WTC11 (cell line): ENCODE measurements around the gene GNG14.

Source experiments
- ATF1 ChIP-seq: sonication (generic); formaldehyde crosslinking; IDR thresholded peaks from 2 replicates; pipeline ENCODE4 v1.8.1; 2023; ENCODE audit warnings: mild to moderate bottlenecking, moderate library complexity, missing genetic modification reagents
- CBFB ChIP-seq: sonication (generic); formaldehyde crosslinking; IDR thresholded peaks from 2 replicates; pipeline ENCODE4 v1.8.1; 2022; ENCODE audit warnings: mild to moderate bottlenecking, low read depth, missing genetic modification reagents
- CTCF ChIP-seq: fragments of 200-600 bp; IDR thresholded peaks from 2 replicates; pipeline ENCODE4 v1.8.0; 2022; ENCODE audit warnings: antibody characterized with exemption
- ESRRA ChIP-seq: sonication (generic); formaldehyde crosslinking; IDR thresholded peaks from 2 replicates; pipeline ENCODE4 v1.8.1; 2022; ENCODE audit warnings: mild to moderate bottlenecking, missing genetic modification reagents, borderline replicate concordance
- GABPB1 ChIP-seq: sonication (generic); formaldehyde crosslinking; IDR thresholded peaks from 2 replicates; pipeline ENCODE4 v1.8.1; 2023; ENCODE audit warnings: mild to moderate bottlenecking, missing genetic modification reagents
- HMGA2 ChIP-seq: fragments of 250-450 bp; sonication (Bioruptor Pico); IDR thresholded peaks from 2 replicates; pipeline ENCODE4 v1.4.0; 2021; ENCODE audit warnings: mild to moderate bottlenecking, moderate library complexity
- SP1 ChIP-seq: sonication (generic); formaldehyde crosslinking; conservative IDR thresholded peaks from 2 replicates; pipeline ENCODE4 v1.8.1; 2022; ENCODE audit warnings: missing genetic modification reagents
- STAT6 ChIP-seq: sonication (generic); formaldehyde crosslinking; conservative IDR thresholded peaks from 2 replicates; pipeline ENCODE4 v1.8.1; 2023; ENCODE audit warnings: mild to moderate bottlenecking, low read depth, missing genetic modification reagents, moderate library complexity
- ZBTB43 ChIP-seq: sonication (generic); formaldehyde crosslinking; IDR thresholded peaks from 2 replicates; pipeline ENCODE4 v1.8.1; 2023; ENCODE audit warnings: mild to moderate bottlenecking, missing genetic modification reagents
- TF ChIP-seq, protein P1 (sequence below): sonication (generic); formaldehyde crosslinking; IDR thresholded peaks from 2 replicates; pipeline ENCODE4 v1.8.1; 2023; ENCODE audit warnings: mild to moderate bottlenecking, missing genetic modification reagents, moderate library complexity
- TF ChIP-seq, protein P2 (sequence below): sonication (generic); formaldehyde crosslinking; IDR thresholded peaks from 2 replicates; pipeline ENCODE4 v1.8.1; 2022; ENCODE audit warnings: low read depth, missing genetic modification reagents, borderline replicate concordance

DNA sequence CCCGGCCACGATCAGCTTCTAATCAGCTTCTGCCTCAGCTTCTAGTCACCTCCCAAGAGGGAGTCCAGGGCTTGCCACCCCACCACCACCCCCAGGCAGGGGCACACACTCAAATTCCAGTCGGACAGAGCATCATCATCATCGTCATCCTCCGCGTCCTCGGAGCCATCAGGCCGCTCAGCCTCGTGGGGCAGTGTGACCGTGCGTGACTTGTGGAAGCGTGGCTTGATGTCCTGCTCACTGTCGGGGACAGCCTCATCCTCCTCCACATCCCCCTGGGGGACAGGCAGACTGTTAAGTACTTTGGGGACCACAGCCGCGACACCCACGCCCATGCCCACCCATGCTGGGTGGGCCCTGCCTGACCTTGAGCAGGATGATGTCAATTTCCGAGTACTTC, 23.4 kb downstream of the GNG14 start:
- TF ChIP-seq CTCF (no peak), HMGA2 (CRISPR knock-in tag) (no peak), GABPB1 (CRISPR knock-in tag) (no peak), ESRRA (no peak), STAT6 (CRISPR knock-in tag) (no peak), ZBTB43 (CRISPR knock-in tag) (no peak), CBFB (CRISPR knock-in tag) (no peak), SP1 (CRISPR knock-in tag) (no peak), ATF1 (CRISPR knock-in tag) (no peak)
- TF ChIP-seq, protein P1, sequence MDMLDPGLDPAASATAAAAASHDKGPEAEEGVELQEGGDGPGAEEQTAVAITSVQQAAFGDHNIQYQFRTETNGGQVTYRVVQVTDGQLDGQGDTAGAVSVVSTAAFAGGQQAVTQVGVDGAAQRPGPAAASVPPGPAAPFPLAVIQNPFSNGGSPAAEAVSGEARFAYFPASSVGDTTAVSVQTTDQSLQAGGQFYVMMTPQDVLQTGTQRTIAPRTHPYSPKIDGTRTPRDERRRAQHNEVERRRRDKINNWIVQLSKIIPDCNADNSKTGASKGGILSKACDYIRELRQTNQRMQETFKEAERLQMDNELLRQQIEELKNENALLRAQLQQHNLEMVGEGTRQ (CRISPR knock-in tag): no peak
- TF ChIP-seq, protein P2, sequence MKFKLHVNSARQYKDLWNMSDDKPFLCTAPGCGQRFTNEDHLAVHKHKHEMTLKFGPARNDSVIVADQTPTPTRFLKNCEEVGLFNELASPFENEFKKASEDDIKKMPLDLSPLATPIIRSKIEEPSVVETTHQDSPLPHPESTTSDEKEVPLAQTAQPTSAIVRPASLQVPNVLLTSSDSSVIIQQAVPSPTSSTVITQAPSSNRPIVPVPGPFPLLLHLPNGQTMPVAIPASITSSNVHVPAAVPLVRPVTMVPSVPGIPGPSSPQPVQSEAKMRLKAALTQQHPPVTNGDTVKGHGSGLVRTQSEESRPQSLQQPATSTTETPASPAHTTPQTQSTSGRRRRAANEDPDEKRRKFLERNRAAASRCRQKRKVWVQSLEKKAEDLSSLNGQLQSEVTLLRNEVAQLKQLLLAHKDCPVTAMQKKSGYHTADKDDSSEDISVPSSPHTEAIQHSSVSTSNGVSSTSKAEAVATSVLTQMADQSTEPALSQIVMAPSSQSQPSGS (CRISPR knock-in tag): no peak
